ENCODE data around the gene INHA.

The INHA gene

DNA sequence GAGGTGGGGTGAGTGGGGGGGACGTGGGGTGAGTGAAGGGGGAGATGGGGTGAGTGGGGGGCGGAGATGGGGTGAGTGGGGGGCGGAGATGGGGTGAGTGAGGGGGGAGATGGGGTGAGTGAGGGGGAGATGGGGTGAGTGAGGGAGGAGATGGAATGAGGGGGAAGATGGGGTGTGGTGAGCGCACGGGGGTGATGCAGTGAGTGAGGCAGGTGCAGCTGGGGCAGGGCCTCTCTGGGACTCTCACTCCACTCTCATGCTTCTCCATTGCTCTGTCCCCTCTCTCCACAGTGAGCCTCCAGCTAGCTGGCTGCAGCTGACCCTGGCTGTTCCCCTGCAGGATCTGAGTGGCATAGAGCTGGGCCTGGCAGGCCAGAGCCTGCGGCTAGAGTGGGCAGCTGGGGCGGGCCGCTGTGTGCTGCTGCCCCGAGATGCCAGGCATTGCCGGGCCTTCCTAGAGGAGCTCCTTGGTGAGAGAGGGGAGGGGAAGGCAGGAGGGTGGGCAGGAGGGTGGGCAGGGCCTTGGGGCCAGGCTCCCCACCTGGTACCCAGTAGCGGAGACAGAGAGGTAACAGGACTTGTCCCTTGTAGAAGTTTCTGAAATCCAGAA lies 41.5 kb downstream of the INHA start:
- ATAC-seq, result no peak

GRCh38 chr2:219614076-219614860 lies 42.2 kb downstream of the INHA start:
- no peak for ATAC-seq

DNA sequence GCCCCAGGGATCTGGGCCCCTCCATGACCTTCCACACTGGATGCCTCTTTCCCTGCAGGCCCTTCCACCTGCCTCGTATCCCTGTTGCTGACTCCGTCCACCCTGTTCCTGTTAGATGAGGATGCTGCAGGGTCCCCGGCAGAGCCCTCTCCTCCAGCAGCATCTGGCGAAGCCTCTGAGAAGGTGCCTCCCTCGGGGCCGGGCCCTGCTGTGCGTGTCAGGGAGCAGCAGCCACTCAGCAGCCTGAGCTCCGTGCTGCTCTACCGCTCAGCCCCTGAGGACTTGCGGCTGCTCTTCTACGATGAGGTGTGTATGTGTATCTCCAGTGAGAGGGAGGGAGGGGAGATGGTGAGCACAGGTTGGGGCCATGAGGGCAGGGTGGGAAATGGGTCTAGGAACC lies 42.9 kb downstream of the INHA start:
- no peak for ATAC-seq

- ATAC-seq, result no peak
Observed at GRCh38 chr2:219615894-219616293, 43.8 kb downstream of the INHA start.

DNA sequence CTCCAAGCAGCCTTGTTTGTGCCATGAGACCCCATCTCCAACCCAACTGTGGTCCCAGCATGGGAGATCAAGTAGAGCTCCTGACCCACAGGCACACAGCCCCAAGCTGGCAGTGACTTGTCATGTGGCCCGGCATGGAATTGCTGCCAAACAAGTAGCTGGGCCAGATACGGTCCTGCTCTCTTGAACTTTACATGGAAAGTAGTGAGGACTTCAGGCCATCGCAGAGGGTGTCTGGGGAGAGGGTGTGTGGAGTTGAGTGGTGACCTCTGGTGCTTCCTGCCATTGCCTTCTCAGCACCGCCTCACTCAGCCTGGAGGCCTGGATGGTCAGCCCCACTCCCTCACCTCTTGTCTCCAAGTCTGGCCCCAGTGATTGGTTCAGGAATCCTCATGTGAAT lies 44.4 kb downstream of the INHA start:
- no peak for ATAC-seq

DNA sequence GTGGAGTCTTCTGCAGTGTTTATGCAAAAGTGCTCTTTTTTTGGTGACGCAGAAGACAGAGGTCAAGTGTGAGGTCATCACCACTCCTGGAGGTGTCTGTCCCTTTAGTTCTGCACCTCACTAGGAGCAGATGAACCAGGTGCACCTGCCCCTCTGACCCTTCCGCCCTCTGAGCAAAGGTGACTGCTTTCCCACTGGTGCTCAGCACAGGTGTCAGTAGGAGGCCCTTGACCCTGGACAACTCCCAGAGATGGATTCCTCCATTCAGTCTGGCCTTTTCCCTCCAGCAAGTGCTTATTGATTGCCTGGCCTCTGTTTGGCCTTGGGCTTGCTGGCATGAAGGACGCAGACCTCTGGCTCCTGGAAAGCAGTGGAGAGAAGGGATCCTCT lies 46.6 kb downstream of the INHA start:
- no peak for ATAC-seq

GRCh38 chr2:219619235-219619634 lies 47.1 kb downstream of the INHA start:
- ATAC-seq, result no peak

DNA sequence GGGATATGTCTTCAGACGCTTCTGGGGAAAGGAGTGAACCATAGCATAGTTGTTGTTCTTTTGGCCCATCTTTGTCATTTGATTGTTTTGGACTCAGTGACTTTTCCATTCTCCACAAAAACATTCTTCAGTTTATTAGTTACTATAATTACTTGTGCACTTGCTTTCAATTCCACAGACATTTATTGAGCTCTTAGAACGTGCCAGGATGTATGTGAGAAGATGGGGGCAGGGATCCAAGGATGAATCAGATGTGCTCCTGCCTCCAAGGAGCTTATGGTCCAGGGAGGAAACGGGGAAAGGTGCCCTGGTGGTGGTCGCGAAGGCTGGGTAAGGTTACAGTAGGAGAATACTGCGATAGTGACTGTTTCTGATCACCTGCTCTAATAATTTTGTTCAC lies 48.4 kb downstream of the INHA start:
- no peak for ATAC-seq

DNA sequence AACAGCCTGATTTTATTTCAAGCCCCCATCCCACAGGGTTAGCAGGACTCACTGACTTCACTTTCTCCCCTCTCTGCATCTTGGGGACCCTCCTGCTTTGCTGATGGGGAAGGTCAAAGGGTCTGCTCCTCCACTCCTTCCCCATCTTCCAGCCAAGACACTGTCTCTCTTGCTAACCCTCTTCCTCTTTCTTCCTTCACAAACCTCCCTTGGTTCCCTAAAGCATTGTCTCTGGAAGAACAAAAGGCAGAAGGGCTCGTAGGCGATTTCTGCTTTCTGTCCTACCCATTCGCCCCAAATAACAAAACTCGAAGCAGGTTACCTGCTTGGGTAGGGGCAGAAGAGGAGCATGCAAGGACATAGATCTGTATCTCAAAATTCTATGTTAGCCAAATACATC lies 49.8 kb downstream of the INHA start:
- ATAC-seq, result no peak

GRCh38 chr2:219622472-219622871 lies 50.4 kb downstream of the INHA start:
- ATAC-seq, result no peak

DNA sequence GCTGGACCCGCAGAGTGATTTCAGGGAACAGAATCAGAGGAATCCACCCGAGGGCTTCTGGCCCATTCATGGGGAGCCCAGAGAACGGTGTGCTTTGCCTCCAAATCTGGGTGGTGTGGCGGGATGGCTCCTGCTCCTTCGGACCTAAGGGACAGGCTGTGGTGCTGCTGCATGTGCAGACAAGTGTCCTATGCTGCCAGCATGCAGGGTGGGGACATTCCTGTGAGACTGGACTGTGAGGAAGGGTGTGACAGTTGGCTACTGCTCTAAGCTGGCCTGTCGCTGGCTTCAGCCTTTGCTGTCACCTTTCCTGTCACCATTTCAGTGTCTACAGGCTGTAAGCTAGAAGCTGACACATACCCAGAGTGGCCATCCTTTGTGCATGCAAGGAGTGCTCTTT lies 52.5 kb downstream of the INHA start:
- ATAC-seq, result no peak

- ATAC-seq, result no peak
Observed at GRCh38 chr2:219625179-219625578, 53.1 kb downstream of the INHA start.

All from activated CD4-positive, CD25-positive, alpha-beta regulatory T cell treated with anti-CD3 and anti-CD28 coated beads, Interleukin-2, amount 50 U/mL, for 24 hours (primary cell).